Skeletal muscle tissue (tissue), 4 donors: Measurements from ENCODE around the gene CCDC14. TPM values are rescaled to one million over a fixed set of nuclear protein-coding genes. Genes with fewer than 3 reads are reported as not detected.

Source experiments
- H3K27ac ChIP-seq: one replicate; pipeline ENCODE4 v1.7.0; 2013; ENCODE audit warnings: mild to moderate bottlenecking, low read depth, low read length, inconsistent platforms
- H3K27me3 ChIP-seq, 3 donors: one replicate each; pipeline ENCODE4 v1.7.0; 2013; ENCODE audit warnings: low read length in 3 of 3; ENCODE audit not compliant: control insufficient read depth in 3 of 3, insufficient read depth in 3 of 3
- H3K36me3 ChIP-seq, 3 donors: one replicate each; pipeline ENCODE4 v1.7.0; 2013; ENCODE audit warnings: low read length in 3 of 3; ENCODE audit not compliant: control insufficient read depth in 3 of 3, insufficient read depth in 3 of 3
- H3K4me1 ChIP-seq, 3 donors: one replicate each; pipeline ENCODE4 v1.7.0; 2013; ENCODE audit warnings: low read length in 3 of 3, mild to moderate bottlenecking in 3 of 3; ENCODE audit not compliant: control insufficient read depth in 3 of 3, insufficient read depth in 3 of 3
- H3K4me3 ChIP-seq, 3 donors: one replicate each; pipeline ENCODE4 v1.7.0; 2013; ENCODE audit warnings: low read length in 3 of 3
- H3K9ac ChIP-seq, 3 donors: one replicate each; pipeline ENCODE4 v1.7.0; 2013; ENCODE audit warnings: low read length in 3 of 3, mild to moderate bottlenecking in 3 of 3, moderate library complexity in 2 of 3, low read depth in 1 of 3
- H3K9me3 ChIP-seq, 3 donors: one replicate each; pipeline ENCODE4 v1.7.0; 2013; ENCODE audit warnings: low read length in 3 of 3; ENCODE audit not compliant: control insufficient read depth in 3 of 3
- total RNA-seq: library from RNA; depleted of rRNA; stranded (reverse); fragments of >200 nt; gene quantifications from one replicate; pipeline ENCODE4 v1.2.3, GENCODE V29; 2014
- donor health status: Osteomylitis.

CCDC14 gene
- total RNA-seq, 1 donor from 2014 or later: 24.5 TPM

GRCh38 chr3:123871946-123872345 lies 89.1 kb downstream of the CCDC14 start:
- Histone ChIP-seq H3K27ac (no peak overlapping the region), H3K4me3 (no peak overlapping the region), H3K36me3 (no peaks in the 10 kb centered on the region), H3K9me3 (no peaks in the 10 kb centered on the region), H3K4me1 (no peaks in the 10 kb centered on the region), H3K9ac (no peak overlapping the region), H3K27me3 (no peaks in the 10 kb centered on the region)

GRCh38 chr3:123870033-123870432 lies 91.0 kb downstream of the CCDC14 start:
- Histone ChIP-seq H3K4me3 (no peak overlapping the region), H3K9me3 (peaks cover 0 to 3% (median 0%) of the 10 kb centered on the region in 3 donors), H3K27ac (no peak overlapping the region), H3K9ac (no peak overlapping the region), H3K4me1 (no peaks in the 10 kb centered on the region), H3K36me3 (no peaks in the 10 kb centered on the region), H3K27me3 (no peaks in the 10 kb centered on the region)

- H3K9ac ChIP-seq: no peak overlapping the region
- H3K36me3 ChIP-seq: no peaks in the 10 kb centered on the region
- H3K27ac ChIP-seq: no peak overlapping the region
- H3K9me3 ChIP-seq: peaks cover 0 to 3% (median 0%) of the 10 kb centered on the region in 3 donors
- no peaks in the 10 kb centered on the region for H3K4me1 ChIP-seq
- no peak overlapping the region for H3K4me3 ChIP-seq
- H3K27me3 ChIP-seq: no peaks in the 10 kb centered on the region
These were observed 91.9 kb downstream of the CCDC14 start for GRCh38 chr3:123869165-123869564.

- Histone ChIP-seq H3K9ac (no peak overlapping the region), H3K27me3 (no peaks in the 10 kb centered on the region), H3K27ac (no peak overlapping the region), H3K36me3 (no peaks in the 10 kb centered on the region), H3K4me3 (no peak overlapping the region), H3K4me1 (no peaks in the 10 kb centered on the region), H3K9me3 (peaks cover 0 to 3% (median 0%) of the 10 kb centered on the region in 3 donors)
These were observed 96.3 kb downstream of the CCDC14 start for GRCh38 chr3:123864706-123865105.

Other genes with a start within 250 kb of the CCDC14 start
- 26.6 TPM for gene MYLK, start 76.9 kb downstream of the CCDC14 start, total RNA-seq
- gene ROPN1, start 30.9 kb upstream of the CCDC14 start, total RNA-seq: not detected
- 8.9 TPM for gene KALRN, start 72.1 kb upstream of the CCDC14 start, total RNA-seq